Measurements from ENCODE around the gene BICD1. TPM values are rescaled to one million over a fixed set of nuclear protein-coding genes. Genes with fewer than 3 reads are reported as not detected.

The BICD1 gene
- total RNA-seq, 3 donors from 2014 or later: 4.1 to 13.7 (median 5.3) TPM

- no peak for TF ChIP-seq CTCF (IDR thresholded peaks at IDR 0.05)
- no peak for DNase-seq
- H3K4me3 ChIP-seq: no peak overlapping the region
- intact Hi-C loops (cut with DNase I, micrococcal nuclease): loop anchor here in 1 of 2 donors (5.0 to 10.0 kb wide), 2 partner anchors 243 to 625 kb away; no protein-coding TSS in a partner anchor
- no peaks in the 10 kb centered on the region for H3K36me3 ChIP-seq (ENCODE audit: low read depth)
- no peak for ATAC-seq
- no peaks in the 10 kb centered on the region for H3K4me1 ChIP-seq (ENCODE audit: low read depth)
- no peaks in the 10 kb centered on the region for H3K9me3 ChIP-seq
Observed at GRCh38 chr12:32307326-32307725, 200.7 kb downstream of the BICD1 start.

DNA sequence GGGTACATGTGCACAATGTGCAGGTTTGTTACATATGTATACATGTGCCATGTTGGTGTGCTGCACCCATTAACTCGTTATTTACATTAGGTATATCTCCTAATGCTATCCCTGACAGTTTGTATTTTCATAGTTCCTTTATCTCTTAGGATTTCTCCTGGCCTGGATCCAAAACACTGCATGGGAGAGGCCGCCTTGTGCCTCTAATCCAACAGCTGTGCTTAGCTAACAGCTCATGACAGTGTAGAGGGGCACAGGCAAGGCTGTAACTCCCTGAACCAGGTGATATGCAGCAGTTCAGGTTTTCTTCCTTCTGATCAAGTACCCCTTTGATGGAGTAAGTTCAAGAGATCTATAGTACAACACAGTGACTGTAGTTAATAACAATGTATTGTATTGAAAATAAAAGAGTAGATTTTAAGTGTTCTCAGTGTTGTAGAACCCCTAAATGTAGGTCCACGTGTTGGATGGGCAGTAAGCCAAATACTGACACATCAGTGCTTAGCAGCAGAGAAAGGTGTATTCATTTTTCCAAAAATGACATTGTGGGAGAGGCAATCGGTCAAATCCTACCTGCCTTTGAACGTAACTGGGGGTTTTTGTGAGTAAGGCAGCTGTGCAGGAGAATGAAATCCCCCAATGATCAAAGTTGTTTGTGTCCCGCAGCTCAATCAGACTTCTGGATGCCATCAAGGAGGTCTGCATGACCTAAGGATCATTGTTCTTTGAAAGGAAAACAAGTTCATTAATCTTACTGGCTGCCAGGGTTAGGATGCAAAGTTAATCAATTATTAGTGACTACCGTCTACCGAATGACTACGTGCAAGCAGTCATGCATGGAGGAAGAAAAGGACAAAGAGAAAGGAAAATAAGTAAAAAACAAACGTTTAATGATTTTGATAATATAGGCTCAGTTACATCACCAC lies 203.4 kb downstream of the BICD1 start:
- Histone ChIP-seq H3K4me3 (no peak overlapping the region), H3K36me3 (ENCODE audit: low read depth) (no peaks in the 10 kb centered on the region), H3K9me3 (no peaks in the 10 kb centered on the region), H3K4me1 (ENCODE audit: low read depth) (no peaks in the 10 kb centered on the region)
- no peak for TF ChIP-seq CTCF (IDR thresholded peaks at IDR 0.05)
- DNase-seq (peak in 1 of 3 donors; percentile 51), ATAC-seq (peak; percentile 64)
- intact Hi-C loops (cut with DNase I, micrococcal nuclease): loop anchor here (5.0 to 10.0 kb wide), 2 partner anchors 245 to 628 kb away; no protein-coding TSS in a partner anchor

GRCh38 chr12:32312049-32312670 lies 205.5 kb downstream of the BICD1 start:
- Histone ChIP-seq H3K4me3 (no peak overlapping the region), H3K9me3 (no peaks in the 10 kb centered on the region), H3K4me1 (ENCODE audit: low read depth) (no peaks in the 10 kb centered on the region), H3K36me3 (ENCODE audit: low read depth) (no peaks in the 10 kb centered on the region)
- peak; percentile 85 for ATAC-seq
- DNase-seq: peak in 1 of 3 donors; percentile 7
- intact Hi-C loops (cut with DNase I, micrococcal nuclease): loop anchor here in 1 of 2 donors (10.0 kb wide), 1 partner anchor 247 kb away; no protein-coding TSS in a partner anchor
- TF ChIP-seq CTCF (IDR thresholded peaks at IDR 0.05): no peak

GRCh38 chr12:32322354-32322753 lies 215.7 kb downstream of the BICD1 start:
- Histone ChIP-seq H3K36me3 (ENCODE audit: low read depth) (no peaks in the 10 kb centered on the region), H3K9me3 (no peaks in the 10 kb centered on the region), H3K4me3 (no peak overlapping the region), H3K4me1 (ENCODE audit: low read depth) (no peaks in the 10 kb centered on the region)
- DNase-seq (no peak), ATAC-seq (no peak)
- TF ChIP-seq CTCF (IDR thresholded peaks at IDR 0.05): no peak
- intact Hi-C loops (cut with DNase I, micrococcal nuclease): no loop called here

- no peak for TF ChIP-seq CTCF (IDR thresholded peaks at IDR 0.05)
- Histone ChIP-seq H3K9me3 (no peaks in the 10 kb centered on the region), H3K4me1 (ENCODE audit: low read depth) (no peaks in the 10 kb centered on the region), H3K36me3 (ENCODE audit: low read depth) (no peaks in the 10 kb centered on the region), H3K4me3 (no peak overlapping the region)
- DNase-seq (no peak), ATAC-seq (no peak)
- intact Hi-C loops (cut with DNase I, micrococcal nuclease): no loop called here
Observed at GRCh38 chr12:32331133-32331532, 224.5 kb downstream of the BICD1 start.

Data from mucosa of descending colon (tissue), 3 donors.